ENCODE results near the gene MAP2K4. TPM values are rescaled to one million over a fixed set of nuclear protein-coding genes. Genes with fewer than 3 reads are reported as not detected.

MAP2K4 gene
- total and polyA plus RNA-seq, 2 of the 4 experiments (the other 2 are of a cell fraction): 14.5 to 32.6 TPM

GRCh38 chr17:12104831-12105230 is 84.2 kb downstream of the MAP2K4 start:
- DNase-seq: peak; percentile 49
- H2BK5ac ChIP-seq (ENCODE audit: low read depth, low read length, poor library complexity, severe bottlenecking): no peak overlapping the region
- ChIA-PET CTCF (no interaction called here), POLR2A (ENCODE audit: unreplicated experiment) (no interaction called here)
- H3K4me3 ChIP-seq (ENCODE audit: insufficient read depth, low read depth, low read length): no peak overlapping the region
- H3K27ac ChIP-seq (ENCODE audit: insufficient read depth, low read length): no peak overlapping the region
- H2AK5ac ChIP-seq (ENCODE audit: low read depth, low read length): no peak overlapping the region
- H2AK9ac ChIP-seq (replicated peaks; ENCODE audit: low read depth, low read length, poor library complexity): no peak overlapping the region
- no peak overlapping the region for H3K4me2 ChIP-seq (ENCODE audit: low read depth, low read length)
- BruUV-seq (replicated peaks): no TSS peak
- dilution Hi-C loops (cut with HindIII; ENCODE audit: low sequenced_read_pairs, unreplicated experiment): no loop called here
- no peak overlapping the region for H2BK120ac ChIP-seq (ENCODE audit: low read depth, low read length)
- H3K4ac ChIP-seq (ENCODE audit: low read depth, low read length): no peak overlapping the region
- no peak overlapping the region for H3K56ac ChIP-seq (ENCODE audit: extremely low read depth, insufficient read depth, low read length)
- no peak overlapping the region for H4K8ac ChIP-seq (ENCODE audit: low read depth in 2 of 2, low read length in 2 of 2)
- peaks cover 5% of the 10 kb centered on the region for H3K9me1 ChIP-seq (ENCODE audit: insufficient read depth, low read length)
- no peaks in the 10 kb centered on the region for H3K27me3 ChIP-seq (ENCODE audit: control insufficient read depth, insufficient read depth, low read length)
- no peak overlapping the region for H2AFZ ChIP-seq (replicated peaks; ENCODE audit: low read length, poor library complexity)
- no peak overlapping the region for H3K14ac ChIP-seq (replicated peaks; ENCODE audit: low read depth, low read length)
- in situ Hi-C loops (cut with MboI; ENCODE audit: low sequenced_read_pairs): no loop called here
- no peak overlapping the region for H2BK15ac ChIP-seq (ENCODE audit: low read depth, low read length)
- no peaks in the 10 kb centered on the region for H4K20me1 ChIP-seq (ENCODE audit: insufficient read depth, low read length)
- no peak overlapping the region for H4K91ac ChIP-seq (ENCODE audit: insufficient read depth, low read depth, low read length)
- peaks cover 14 to 28% of the 10 kb centered on the region in 2 experiments; a peak in 3 of 4 replicates for H3K79me1 ChIP-seq (ENCODE audit: low read depth in 1 of 2, low read length in 2 of 2)
- ATAC-seq (ENCODE audit: low read depth): peak; percentile 32; the same call in 1 of the 2 replicates
- no peak overlapping the region for H3K23ac ChIP-seq (ENCODE audit: low read depth, low read length)
- no peak overlapping the region for H4K5ac ChIP-seq (ENCODE audit: low read depth, low read length)
- H3K9me3 ChIP-seq (ENCODE audit: control insufficient read depth, insufficient read depth, low read length): no peaks in the 10 kb centered on the region
- no peak overlapping the region for H3K9ac ChIP-seq (ENCODE audit: low read depth, low read length)
- no peak for TF ChIP-seq USF2 (IDR thresholded peaks at IDR 0.05; ENCODE audit: low read depth, low read length)
- TF ChIP-seq CTCF (conservative IDR thresholded peaks at IDR 0.05; ENCODE audit: low read depth, low read length): no peak
- TF ChIP-seq ELK1 (IDR thresholded peaks at IDR 0.05; ENCODE audit: borderline replicate concordance, low read depth, low read length): no peak
- peak; percentile 33; the same call in 1 of the 2 replicates for TF ChIP-seq CEBPB (IDR thresholded peaks at IDR 0.05; ENCODE audit: low read depth, low read length)
- TF ChIP-seq BHLHE40 (IDR thresholded peaks at IDR 0.05; ENCODE audit: low read depth, low read length): no peak
- peaks cover 5% of the 10 kb centered on the region for H3K4me1 ChIP-seq (ENCODE audit: control insufficient read depth, insufficient read depth, low read length)
- intact Hi-C loops (cut with micrococcal nuclease): loop anchor here (5.0 kb wide), 1 partner anchor 63 kb away; no protein-coding TSS in a partner anchor
- H3K36me3 ChIP-seq (ENCODE audit: control insufficient read depth, insufficient read depth, low read length): no peaks in the 10 kb centered on the region
- no peak overlapping the region for H3K18ac ChIP-seq (ENCODE audit: low read depth, low read length)
- no peak overlapping the region for H2BK20ac ChIP-seq (ENCODE audit: low read depth, low read length)

Data from IMR-90 (cell line).